ENCODE data around the gene CYSLTR2. TPM values are rescaled to one million over a fixed set of nuclear protein-coding genes. Genes with fewer than 3 reads are reported as not detected.

CYSLTR2 gene
- total RNA-seq, 4 donors from 2014 or later: 0.19 to 2.4 (median 0.49) TPM

DNA sequence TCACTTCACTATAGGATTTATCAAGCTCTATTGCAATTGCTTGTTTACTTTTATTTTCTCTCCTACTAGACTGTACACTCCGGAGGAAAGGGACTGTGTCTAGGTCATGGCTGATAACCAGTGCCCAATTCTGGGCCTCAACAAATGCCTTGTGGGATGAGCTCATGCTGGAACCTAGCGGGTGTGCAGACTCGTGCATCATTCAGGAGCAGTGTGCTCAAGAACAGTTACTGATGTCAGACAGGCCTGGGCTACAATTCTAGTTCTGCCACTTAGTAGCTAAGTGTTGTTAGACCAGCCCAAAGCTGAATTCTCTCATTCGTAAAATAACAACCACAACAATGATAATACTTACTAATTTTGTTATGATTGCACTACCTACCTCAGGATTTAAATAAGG is 95.4 kb downstream of the CYSLTR2 start:
- TF ChIP-seq, protein P1, sequence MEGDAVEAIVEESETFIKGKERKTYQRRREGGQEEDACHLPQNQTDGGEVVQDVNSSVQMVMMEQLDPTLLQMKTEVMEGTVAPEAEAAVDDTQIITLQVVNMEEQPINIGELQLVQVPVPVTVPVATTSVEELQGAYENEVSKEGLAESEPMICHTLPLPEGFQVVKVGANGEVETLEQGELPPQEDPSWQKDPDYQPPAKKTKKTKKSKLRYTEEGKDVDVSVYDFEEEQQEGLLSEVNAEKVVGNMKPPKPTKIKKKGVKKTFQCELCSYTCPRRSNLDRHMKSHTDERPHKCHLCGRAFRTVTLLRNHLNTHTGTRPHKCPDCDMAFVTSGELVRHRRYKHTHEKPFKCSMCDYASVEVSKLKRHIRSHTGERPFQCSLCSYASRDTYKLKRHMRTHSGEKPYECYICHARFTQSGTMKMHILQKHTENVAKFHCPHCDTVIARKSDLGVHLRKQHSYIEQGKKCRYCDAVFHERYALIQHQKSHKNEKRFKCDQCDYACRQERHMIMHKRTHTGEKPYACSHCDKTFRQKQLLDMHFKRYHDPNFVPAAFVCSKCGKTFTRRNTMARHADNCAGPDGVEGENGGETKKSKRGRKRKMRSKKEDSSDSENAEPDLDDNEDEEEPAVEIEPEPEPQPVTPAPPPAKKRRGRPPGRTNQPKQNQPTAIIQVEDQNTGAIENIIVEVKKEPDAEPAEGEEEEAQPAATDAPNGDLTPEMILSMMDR (IDR thresholded peaks at IDR 0.05; ENCODE audit: low read depth): no peak

DNA sequence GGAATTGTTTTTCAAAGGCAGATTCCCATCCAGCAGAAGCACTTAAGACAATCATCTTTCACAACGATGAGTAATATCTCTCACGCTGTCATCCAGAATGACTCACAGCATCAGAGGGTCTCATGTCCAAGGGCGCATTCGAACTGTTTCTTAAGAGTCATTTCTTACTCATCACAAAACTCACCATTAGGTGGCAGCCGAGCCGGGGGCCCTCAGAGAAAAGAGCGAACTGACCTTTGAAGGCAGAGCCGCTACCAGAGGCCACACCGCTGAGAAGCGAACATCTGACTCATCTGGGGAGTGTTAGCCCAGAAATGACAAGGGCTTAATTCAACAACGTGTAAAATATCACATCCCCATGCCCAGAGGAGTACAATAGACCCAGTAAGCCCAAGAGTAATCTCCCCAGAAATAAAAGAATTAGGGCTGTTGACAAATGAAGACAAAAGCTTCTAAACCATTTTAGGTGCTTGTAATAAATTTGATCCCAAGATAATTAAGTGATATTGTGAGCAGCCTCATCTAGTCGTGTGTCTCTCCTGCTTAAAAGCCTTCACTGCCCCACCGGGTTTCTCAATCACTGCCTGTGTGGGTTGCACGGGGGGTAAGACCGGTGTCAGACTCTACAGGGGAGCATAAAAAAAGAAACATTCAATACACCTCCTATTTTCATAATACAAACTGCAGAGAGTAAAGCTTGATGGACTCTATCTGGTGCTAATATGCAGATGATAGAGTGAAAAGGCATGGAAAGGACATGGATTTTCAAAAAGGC is 96.2 kb downstream of the CYSLTR2 start:
- TF ChIP-seq, protein P1 (IDR thresholded peaks at IDR 0.05; ENCODE audit: low read depth): no peak

DNA sequence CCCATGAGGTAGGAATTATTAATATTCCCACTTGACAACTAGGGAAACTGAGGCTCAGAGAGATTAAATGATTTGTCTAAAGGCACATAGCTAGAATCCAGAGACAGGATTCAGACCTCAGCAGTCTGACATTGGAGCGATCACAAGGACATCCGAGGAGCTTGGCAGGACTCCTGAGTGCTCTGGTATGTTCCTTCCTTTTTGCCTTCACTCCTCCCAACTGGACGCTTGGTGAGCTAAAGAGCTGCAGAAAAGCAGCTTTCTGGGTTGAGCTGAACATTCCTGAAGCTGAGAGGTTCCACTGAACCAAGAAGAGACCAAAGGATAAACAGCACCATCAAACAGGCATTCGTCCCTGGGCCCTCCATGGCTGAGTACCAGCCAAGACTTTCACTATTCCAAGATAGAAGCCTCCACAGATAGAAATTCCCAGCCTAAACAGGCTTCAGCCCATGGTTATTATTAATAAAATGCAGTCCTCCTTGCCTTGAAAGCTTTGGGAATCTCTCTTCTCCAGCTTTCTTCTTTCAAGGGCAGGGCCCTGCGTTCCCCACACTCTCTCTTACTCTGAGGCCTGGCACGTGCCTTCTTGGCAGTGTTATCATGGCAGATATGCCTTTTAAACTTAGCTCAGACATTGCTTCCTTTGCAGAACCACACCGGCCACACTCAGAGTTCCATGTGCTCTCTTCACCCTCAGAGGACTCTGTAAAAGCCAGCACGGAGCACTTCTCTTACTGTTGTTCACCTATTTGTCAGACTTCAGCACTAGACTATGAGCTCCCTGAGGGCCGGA is 97.1 kb downstream of the CYSLTR2 start:
- TF ChIP-seq, protein P1 (IDR thresholded peaks at IDR 0.05; ENCODE audit: low read depth): no peak

DNA sequence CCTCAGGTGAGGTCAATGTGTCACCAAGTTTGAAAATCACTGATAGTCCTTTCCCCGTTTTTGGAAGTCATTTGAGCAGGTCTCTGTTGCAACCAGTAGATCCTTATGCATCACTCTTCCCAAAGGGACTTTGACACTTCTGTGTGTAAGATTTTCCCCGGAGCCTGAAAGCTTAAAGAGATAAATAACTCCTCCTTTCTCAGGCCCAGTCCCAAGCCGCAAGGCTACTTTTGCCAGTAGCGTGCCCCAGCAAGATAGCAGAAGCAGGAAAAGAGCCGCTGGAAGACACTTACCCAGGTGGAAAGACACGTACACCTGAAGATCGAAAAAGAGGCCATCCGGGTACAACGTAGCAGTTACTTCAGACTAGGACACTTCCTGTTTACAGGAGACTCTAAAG is 106.9 kb downstream of the CYSLTR2 start:
- TF ChIP-seq, protein P1 (IDR thresholded peaks at IDR 0.05; ENCODE audit: low read depth): no peak

Other genes with a start within 250 kb of the CYSLTR2 start
- gene LPAR6, start 240.8 kb upstream of the CYSLTR2 start, total RNA-seq: 10 to 100 TPM; 25.5 to 52.9 (median 48.4) TPM
- gene RCBTB2, start 120.8 kb upstream of the CYSLTR2 start, total RNA-seq: 10 to 100 TPM; 10.9 to 21.1 (median 16.4) TPM